ENCODE results near the gene RIT1.

GRCh38 chr1:155920717-155921116, 9.6 kb upstream of the RIT1 start:
- TF ChIP-seq CTCF (IDR thresholded peaks at IDR 0.05; ENCODE audit: low read depth, low read length, poor library complexity, severe bottlenecking) (no peak), EZH2phosphoT487 (IDR thresholded peaks at IDR 0.05; ENCODE audit: borderline replicate concordance, low read length) (no peak)

Measured in DOHH2 (cell line).